Osteoblast (primary cell): ENCODE results near the gene MMS19. TPM values are rescaled to one million over a fixed set of nuclear protein-coding genes. Genes with fewer than 3 reads are reported as not detected.
"Not testable (repeated sequence)": the region's sequence is repeated elsewhere in the genome, so short reads cannot be mapped to it uniquely, and the experiment has no call there.

Experiments used
- DNase-seq: peaks from one replicate; pipeline ENCODE4 v3.0.0; 2011; ENCODE audit warnings: low spot score, mixed read lengths; ENCODE audit not compliant: insufficient read length; ENCODE audit errors: missing footprints
- H2AFZ ChIP-seq: 2 replicates; pipeline ENCODE4 v1.6.0; 2011; ENCODE audit warnings: mild to moderate bottlenecking, low read length
- H3K27ac ChIP-seq: 2 replicates; pipeline ENCODE4 v1.5.1; 2011; ENCODE audit warnings: mild to moderate bottlenecking, low read depth, low read length, moderate library complexity
- H3K27me3 ChIP-seq: 2 replicates; pipeline ENCODE4 v1.6.0; 2012; ENCODE audit warnings: mild to moderate bottlenecking, control low read depth, inconsistent platforms, low read length, moderate library complexity; ENCODE audit not compliant: insufficient read depth
- H3K36me3 ChIP-seq: 2 replicates; pipeline ENCODE4 v1.5.1; 2011; ENCODE audit warnings: mild to moderate bottlenecking, low read length, control low read depth, moderate library complexity; ENCODE audit not compliant: insufficient read depth
- H3K4me1 ChIP-seq: 2 replicates; pipeline ENCODE4 v1.5.1; 2011; ENCODE audit warnings: mild to moderate bottlenecking, low read length, control low read depth, moderate library complexity; ENCODE audit not compliant: insufficient read depth
- H3K4me2 ChIP-seq: 2 replicates; pipeline ENCODE4 v1.6.0; 2011; ENCODE audit warnings: mild to moderate bottlenecking, low read length; ENCODE audit not compliant: insufficient read depth
- H3K4me3 ChIP-seq: fragments of 200-600 bp; sonication (generic); 3 replicates; pipeline ENCODE4 v1.5.1; 2012; ENCODE audit warnings: mild to moderate bottlenecking, low read length, inconsistent platforms; ENCODE audit not compliant: insufficient read depth
- H3K79me2 ChIP-seq: 2 replicates; pipeline ENCODE4 v1.6.0; 2012; ENCODE audit warnings: mild to moderate bottlenecking, low read length, control low read depth, inconsistent platforms; ENCODE audit not compliant: insufficient read depth
- H3K9me3 ChIP-seq: 2 replicates; pipeline ENCODE4 v1.5.1; 2011; ENCODE audit warnings: low read depth, low read length, control low read depth
- H4K20me1 ChIP-seq: 2 replicates; pipeline ENCODE4 v1.6.0; 2012; ENCODE audit warnings: mild to moderate bottlenecking, low read length, control low read depth; ENCODE audit not compliant: insufficient read depth
- total RNA-seq: library from RNA; depleted of rRNA; stranded (reverse); fragments of >200 nt; gene quantifications from 2 replicates; pipeline ENCODE4 v1.2.3, GENCODE V29; 2012
- TF ChIP-seq, protein P1 (sequence below): IDR thresholded peaks from 2 replicates; pipeline ENCODE4 v1.5.1; 2011; ENCODE audit warnings: mild to moderate bottlenecking, low read depth, low read length, moderate library complexity; ENCODE audit errors: extremely low read depth

MMS19 gene
- total RNA-seq, 1 donor: 63.0 TPM

- no peak overlapping the region for H3K4me3 ChIP-seq
- H3K4me1 ChIP-seq: peaks cover 18% of the 10 kb centered on the region
- DNase-seq: no peak
- no peak overlapping the region for H3K4me2 ChIP-seq
- H4K20me1 ChIP-seq: peaks cover 11% of the 10 kb centered on the region
- peaks cover 67% of the 10 kb centered on the region for H3K36me3 ChIP-seq
- no peaks in the 10 kb centered on the region for H3K27me3 ChIP-seq
- TF ChIP-seq, protein P1, sequence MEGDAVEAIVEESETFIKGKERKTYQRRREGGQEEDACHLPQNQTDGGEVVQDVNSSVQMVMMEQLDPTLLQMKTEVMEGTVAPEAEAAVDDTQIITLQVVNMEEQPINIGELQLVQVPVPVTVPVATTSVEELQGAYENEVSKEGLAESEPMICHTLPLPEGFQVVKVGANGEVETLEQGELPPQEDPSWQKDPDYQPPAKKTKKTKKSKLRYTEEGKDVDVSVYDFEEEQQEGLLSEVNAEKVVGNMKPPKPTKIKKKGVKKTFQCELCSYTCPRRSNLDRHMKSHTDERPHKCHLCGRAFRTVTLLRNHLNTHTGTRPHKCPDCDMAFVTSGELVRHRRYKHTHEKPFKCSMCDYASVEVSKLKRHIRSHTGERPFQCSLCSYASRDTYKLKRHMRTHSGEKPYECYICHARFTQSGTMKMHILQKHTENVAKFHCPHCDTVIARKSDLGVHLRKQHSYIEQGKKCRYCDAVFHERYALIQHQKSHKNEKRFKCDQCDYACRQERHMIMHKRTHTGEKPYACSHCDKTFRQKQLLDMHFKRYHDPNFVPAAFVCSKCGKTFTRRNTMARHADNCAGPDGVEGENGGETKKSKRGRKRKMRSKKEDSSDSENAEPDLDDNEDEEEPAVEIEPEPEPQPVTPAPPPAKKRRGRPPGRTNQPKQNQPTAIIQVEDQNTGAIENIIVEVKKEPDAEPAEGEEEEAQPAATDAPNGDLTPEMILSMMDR: no peak
- no peak overlapping the region for H3K27ac ChIP-seq
- no peaks in the 10 kb centered on the region for H3K9me3 ChIP-seq
- H2AFZ ChIP-seq: no peak overlapping the region
- H3K79me2 ChIP-seq: peaks cover 55% of the 10 kb centered on the region
These were observed 18.3 kb downstream of the MMS19 start for GRCh38 chr10:97479939-97480338.

- not testable (repeated sequence) for H3K9me3 ChIP-seq, H2AFZ ChIP-seq, H3K27ac ChIP-seq, H3K4me2 ChIP-seq, H3K27me3 ChIP-seq, DNase-seq, H3K4me3 ChIP-seq
- H3K36me3 ChIP-seq: peaks cover 67% of the 10 kb centered on the region
- peaks cover 50% of the 10 kb centered on the region for H3K79me2 ChIP-seq
- peaks cover 11% of the 10 kb centered on the region for H4K20me1 ChIP-seq
- peaks cover 18% of the 10 kb centered on the region for H3K4me1 ChIP-seq
These were observed 18.8 kb downstream of the MMS19 start for GRCh38 chr10:97479410-97479809.

DNA sequence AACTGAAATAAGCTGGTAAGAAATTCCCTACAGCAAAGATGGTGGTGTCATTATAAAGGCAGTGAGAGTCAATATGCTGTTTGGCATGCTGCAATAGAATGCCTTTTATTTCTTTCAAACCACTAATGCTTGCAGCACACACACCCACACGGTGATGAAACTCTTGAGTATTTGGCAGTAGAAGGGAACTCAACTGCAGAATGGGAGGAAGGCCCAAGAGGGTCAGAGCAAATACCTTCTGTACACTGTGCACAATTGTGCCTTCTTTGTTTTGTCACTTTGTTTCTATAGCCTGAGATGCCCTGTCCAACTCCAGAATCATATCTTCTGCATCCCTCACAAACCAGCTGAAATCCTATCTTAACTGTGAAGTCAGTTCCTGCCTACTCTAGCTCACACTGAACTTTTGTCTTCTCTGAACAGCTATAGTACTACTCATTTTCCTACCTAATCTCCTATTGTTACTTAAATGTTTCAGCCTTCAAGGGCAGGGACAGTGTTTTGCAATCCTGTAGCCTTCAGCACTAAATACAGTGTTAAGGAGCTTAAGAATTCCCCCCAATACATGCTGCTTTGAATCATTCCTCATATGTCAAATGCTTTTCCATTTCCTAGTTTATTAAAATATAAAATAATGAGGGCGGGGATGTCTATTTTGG, 22.2 kb downstream of the MMS19 start:
- Histone ChIP-seq H3K4me3 (no peak overlapping the region), H3K4me2 (peak overlapping the region; percentile 25), H3K27me3 (no peaks in the 10 kb centered on the region), H3K9me3 (no peaks in the 10 kb centered on the region), H2AFZ (no peak overlapping the region), H3K4me1 (peaks cover 15% of the 10 kb centered on the region), H3K79me2 (peaks cover 23% of the 10 kb centered on the region), H4K20me1 (peaks cover 8% of the 10 kb centered on the region), H3K27ac (peak overlapping the region; percentile 50), H3K36me3 (peaks cover 84% of the 10 kb centered on the region)
- DNase-seq: no peak
- TF ChIP-seq, protein P1: no peak

- Histone ChIP-seq H3K36me3 (peaks cover 84% of the 10 kb centered on the region), H4K20me1 (peaks cover 8% of the 10 kb centered on the region), H3K4me2 (no peak overlapping the region), H3K79me2 (peaks cover 12% of the 10 kb centered on the region), H3K9me3 (no peaks in the 10 kb centered on the region), H3K27me3 (no peaks in the 10 kb centered on the region), H3K4me3 (no peak overlapping the region), H3K27ac (no peak overlapping the region), H2AFZ (no peak overlapping the region), H3K4me1 (peaks cover 15% of the 10 kb centered on the region)
- DNase-seq: no peak
- TF ChIP-seq, protein P1: no peak
These were observed 23.3 kb downstream of the MMS19 start for GRCh38 chr10:97474918-97475317.

- H3K36me3 ChIP-seq: peaks cover 93% of the 10 kb centered on the region
- H3K9me3 ChIP-seq, DNase-seq, H3K79me2 ChIP-seq, H3K4me3 ChIP-seq, H3K27me3 ChIP-seq, H3K4me2 ChIP-seq, H3K27ac ChIP-seq, H3K4me1 ChIP-seq, H2AFZ ChIP-seq, H4K20me1 ChIP-seq: not testable (repeated sequence)
These were observed 29.4 kb downstream of the MMS19 start for GRCh38 chr10:97468781-97469180.
